H7 (cell line): Measurements from ENCODE around the gene USF2. TPM values are rescaled to one million over a fixed set of nuclear protein-coding genes. Genes with fewer than 3 reads are reported as not detected.

Source experiments
- DNase-seq: peaks from one replicate; pipeline ENCODE4 v3.0.0; 2012
- H3K27me3 ChIP-seq: 2 replicates; pipeline ENCODE4 v1.6.0; 2011; ENCODE audit warnings: mild to moderate bottlenecking, low read length; ENCODE audit not compliant: control insufficient read depth, insufficient read depth
- H3K36me3 ChIP-seq: replicated peaks from 2 replicates; pipeline ENCODE4 v1.5.1; 2011; ENCODE audit warnings: low read length; ENCODE audit not compliant: control insufficient read depth, insufficient read depth
- H3K4me3 ChIP-seq: 2 replicates; pipeline ENCODE4 v1.5.1; 2011; ENCODE audit warnings: low read depth, mild to moderate bottlenecking, control low read depth, low read length, moderate library complexity; ENCODE audit not compliant: insufficient read depth
- total RNA-seq: library from RNA; depleted of rRNA; stranded (reverse); fragments of >200 nt; shearing (Covaris generic); gene quantifications from 2 replicates; pipeline ENCODE4 v1.2.3, GENCODE V29; 2014

Gene USF2
- total RNA-seq, 1 experiment from 2014 or later = 79.3 TPM

DNA sequence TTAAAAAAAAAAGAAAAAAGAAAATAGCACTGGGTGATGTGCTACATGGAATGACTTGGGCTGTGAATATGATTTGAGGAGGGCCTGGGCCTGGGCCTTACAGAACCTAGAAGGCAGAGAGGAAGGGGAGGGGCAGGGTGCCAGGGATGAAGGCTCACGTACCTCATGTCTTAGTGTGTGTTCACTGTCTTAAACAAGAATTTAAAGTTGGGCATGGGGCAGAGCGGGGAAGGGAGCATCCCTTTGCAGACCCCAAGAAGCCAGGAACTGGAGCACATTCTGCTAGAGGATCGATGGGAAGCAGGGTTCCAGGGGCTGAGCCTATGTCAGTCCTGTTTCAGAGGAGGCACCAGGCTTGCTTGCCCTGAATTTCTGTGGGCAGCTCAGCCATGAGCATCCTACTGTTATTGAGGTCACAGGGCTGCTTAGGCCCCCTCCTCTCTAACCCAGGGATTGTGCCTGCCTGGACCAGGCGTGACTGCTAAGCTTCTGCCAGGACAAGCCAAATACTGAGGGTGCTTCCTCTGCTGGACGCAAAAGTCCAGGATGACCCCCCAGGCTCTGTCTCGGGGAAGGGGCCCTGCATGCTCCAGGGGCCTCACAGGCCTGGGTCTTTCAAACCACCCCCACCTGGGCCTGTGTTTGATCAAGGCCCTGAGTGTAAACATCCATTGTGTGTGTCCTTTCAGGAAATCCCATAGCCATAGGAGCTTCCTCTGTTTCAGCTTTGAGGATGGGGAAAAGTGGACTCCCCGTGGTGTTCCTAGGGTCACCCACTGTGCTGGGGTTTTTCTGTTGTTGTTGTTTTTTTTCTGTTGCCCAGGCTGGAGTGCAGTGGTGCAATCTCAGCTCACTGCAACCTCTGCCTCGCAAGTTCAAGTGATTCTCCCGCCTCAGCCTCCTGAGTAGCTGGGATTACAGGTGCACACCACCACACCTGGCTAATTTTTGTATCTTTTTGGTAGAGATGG is 15.2 kb upstream of the USF2 start:
- H3K4me3 ChIP-seq = no peak overlapping the region
- peak; percentile 76 for DNase-seq
- peaks cover 22% of the 10 kb centered on the region for H3K36me3 ChIP-seq
- H3K27me3 ChIP-seq = no peaks in the 10 kb centered on the region

DNA sequence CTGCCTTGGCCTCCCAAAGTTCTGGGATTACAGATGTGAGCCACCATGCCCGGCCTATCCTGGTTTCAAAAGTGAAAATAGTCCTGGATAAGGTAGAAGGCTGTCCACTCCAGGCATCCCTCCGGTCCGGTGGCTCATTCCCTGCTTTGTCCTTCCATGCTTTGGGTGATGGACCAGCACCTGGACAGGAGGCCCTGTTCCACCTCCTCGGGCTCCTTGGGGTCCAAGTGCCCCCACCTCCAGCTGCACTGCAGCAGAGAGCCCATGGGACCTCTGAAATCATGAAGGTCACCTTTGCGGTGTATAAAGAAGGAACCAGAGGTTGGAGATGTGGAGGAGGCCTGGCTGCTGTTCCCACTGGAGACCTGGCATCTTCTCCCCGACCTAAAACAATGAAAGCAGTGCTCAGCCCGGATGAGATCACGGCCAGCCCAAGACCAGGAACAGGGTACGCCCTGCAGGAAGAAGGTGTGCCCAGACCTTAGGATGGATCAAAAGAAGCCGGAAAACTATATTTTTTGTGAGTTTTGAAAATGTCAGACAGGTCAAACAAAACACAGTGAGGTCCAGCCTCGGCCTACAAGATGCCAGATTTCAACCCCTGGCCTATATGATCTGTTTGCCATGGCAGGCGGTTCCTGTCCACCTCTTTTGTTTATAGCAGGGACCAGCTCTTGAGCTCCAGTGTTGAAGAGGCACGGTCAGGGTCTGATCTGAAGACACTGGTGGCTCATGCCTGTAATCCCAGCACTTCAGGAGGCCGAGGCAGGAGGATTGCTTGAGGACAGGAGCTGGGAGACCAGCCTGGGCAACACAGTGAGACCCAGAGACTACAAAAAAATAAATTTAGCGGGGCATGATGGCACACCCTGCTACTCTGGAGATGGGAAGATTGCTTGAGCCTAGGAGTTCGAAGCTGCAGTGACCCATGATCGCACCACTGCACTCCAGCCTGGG is 14.1 kb upstream of the USF2 start:
- Histone ChIP-seq H3K4me3 (no peak overlapping the region), H3K36me3 (peaks cover 26% of the 10 kb centered on the region), H3K27me3 (no peaks in the 10 kb centered on the region)
- DNase-seq = no peak

DNA sequence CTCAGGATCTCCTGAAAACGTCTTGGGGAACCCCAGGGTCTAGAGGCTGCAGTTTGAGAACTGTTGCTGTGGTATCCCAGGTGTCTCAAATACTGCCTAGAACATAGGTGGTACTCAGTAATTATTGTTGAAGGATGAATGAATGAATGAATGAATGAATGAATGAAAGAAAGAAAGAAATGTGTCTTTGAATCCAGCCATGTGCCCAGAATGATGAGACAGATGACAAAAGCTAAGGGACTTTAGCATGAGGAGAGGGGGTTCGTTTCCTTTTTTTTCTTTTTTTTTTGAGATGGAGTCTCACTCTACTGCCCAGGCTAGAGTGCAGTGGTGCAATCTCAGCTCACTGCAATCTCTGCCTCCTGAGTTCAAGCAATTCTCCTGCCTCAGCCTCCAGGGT is 12.2 kb upstream of the USF2 start:
- DNase-seq = no peak
- Histone ChIP-seq H3K36me3 (peaks cover 24% of the 10 kb centered on the region), H3K27me3 (no peaks in the 10 kb centered on the region), H3K4me3 (no peak overlapping the region)

DNA sequence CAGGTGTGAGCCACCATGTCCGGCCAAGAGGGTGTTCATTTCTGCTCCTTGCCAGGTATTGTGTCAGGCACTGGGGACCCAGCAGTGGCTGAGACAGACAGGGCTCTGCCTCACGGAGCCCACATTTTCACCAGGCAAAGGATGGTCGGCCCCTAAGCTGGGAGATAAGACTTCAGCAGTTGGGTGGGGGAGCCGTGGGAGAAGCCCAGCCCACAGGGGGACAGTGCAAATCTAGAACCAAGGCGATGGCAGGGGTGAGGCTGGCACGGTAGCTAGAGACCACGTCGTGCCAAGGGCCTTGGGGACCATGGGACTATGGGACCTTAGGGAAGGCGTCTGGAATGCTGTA is 11.7 kb upstream of the USF2 start:
- H3K27me3 ChIP-seq = no peaks in the 10 kb centered on the region
- H3K36me3 ChIP-seq = peaks cover 24% of the 10 kb centered on the region
- DNase-seq = peak; percentile 24

DNA sequence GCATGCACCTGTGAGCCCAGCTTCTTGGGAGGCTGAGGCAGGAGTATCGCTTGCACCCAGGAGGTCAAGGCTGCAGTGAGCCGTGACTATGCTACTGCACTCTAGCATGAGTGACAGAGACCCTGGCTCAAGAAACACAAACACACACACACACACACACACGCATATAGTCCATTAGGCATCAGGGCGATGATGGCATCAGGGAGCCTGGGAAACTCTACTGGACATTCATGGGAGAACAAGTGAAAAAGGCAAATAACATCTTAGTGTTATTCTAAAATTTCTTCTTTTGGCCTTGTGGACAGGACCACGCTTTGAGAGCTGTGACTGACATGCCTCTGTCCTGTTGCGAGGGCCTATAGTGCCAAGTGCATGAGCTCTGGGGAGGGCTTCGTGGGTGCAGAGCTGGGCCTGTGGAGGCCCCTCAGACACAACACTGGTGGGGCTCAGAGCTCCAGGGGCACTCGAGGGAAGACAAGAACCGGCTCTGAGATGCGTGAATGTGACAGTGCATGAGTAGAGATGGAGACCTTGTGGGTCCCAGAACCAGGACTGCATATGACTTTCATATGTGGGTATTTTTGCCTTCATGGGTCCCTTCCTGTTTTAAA is 8.0 kb upstream of the USF2 start:
- peak; percentile 20 for DNase-seq
- H3K27me3 ChIP-seq = no peaks in the 10 kb centered on the region
- H3K4me3 ChIP-seq = no peak overlapping the region
- peaks cover 26% of the 10 kb centered on the region for H3K36me3 ChIP-seq

More for the DNA sequence above, 11.7 kb upstream of the USF2 start:
- no peak overlapping the region for H3K4me3 ChIP-seq

DNA sequence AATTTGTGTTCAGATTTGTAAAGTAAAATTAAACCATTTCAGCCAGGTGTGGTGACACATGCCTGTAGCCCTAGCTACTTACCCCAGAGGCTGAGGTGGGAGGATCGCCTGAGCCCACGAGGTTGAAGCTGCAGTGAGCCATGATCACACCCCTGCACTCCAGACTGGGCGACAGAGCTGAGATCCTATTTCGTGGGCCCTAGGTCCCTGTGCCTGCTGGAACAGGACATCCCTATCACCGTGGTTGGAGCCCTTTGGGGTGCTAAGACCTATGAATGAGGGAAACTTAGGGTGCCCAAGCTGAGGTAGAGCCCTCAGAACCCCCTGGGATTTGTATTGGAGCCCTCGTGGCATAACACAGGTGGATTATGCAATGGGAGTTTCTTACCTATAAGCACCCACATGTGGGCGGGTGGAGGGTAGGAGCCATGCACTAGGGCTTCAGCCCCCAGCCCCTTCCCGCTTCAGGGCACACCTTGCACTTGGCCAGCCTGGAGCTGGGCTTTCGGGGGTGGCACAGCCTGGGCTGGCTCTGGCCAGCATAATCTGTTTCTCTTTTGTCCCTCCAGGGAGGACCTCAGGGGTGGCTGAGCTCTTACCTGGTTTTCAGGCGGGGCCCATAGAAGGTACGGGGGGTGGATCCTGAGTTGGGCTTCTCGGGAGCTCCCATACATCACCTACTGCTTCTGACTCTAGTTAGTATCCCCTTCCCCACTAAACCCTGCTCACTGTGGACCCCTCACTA is 7.2 kb upstream of the USF2 start:
- Histone ChIP-seq H3K4me3 (no peak overlapping the region), H3K36me3 (peaks cover 27% of the 10 kb centered on the region), H3K27me3 (no peaks in the 10 kb centered on the region)
- DNase-seq = no peak

DNA sequence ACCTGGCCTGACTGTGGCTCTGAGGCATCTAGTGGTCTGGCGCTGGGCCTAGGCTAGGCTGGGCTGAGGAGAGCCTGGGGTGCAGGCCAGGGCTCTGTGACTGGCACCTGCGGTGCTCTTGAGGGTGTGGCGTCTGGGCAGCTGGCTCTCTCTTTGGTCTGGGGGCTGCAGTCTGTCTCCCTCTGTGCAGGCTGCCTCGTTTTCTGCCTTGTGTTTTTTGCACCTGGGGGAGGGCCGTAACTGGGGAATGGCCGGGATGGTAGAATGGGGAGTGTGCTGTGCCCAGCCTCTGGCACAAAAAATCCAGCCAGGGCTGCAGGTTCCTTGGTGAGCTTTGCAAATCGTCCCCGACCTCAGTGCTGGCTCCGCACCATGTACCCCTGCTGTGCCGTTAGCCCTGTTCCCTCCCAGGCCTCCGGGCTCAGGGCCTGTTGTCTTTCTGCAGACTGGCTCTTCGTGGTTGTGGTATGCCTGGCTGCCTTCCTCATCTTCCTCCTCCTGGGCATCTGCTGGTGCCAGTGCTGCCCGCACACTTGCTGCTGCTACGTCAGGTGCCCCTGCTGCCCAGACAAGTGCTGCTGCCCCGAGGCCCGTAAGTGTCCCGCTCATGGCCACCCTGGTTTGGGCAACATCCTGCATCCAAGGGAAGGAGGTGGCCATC is 6.5 kb upstream of the USF2 start:
- Histone ChIP-seq H3K36me3 (peaks cover 27% of the 10 kb centered on the region), H3K4me3 (no peak overlapping the region), H3K27me3 (no peaks in the 10 kb centered on the region)
- DNase-seq = peak; percentile 65

DNA sequence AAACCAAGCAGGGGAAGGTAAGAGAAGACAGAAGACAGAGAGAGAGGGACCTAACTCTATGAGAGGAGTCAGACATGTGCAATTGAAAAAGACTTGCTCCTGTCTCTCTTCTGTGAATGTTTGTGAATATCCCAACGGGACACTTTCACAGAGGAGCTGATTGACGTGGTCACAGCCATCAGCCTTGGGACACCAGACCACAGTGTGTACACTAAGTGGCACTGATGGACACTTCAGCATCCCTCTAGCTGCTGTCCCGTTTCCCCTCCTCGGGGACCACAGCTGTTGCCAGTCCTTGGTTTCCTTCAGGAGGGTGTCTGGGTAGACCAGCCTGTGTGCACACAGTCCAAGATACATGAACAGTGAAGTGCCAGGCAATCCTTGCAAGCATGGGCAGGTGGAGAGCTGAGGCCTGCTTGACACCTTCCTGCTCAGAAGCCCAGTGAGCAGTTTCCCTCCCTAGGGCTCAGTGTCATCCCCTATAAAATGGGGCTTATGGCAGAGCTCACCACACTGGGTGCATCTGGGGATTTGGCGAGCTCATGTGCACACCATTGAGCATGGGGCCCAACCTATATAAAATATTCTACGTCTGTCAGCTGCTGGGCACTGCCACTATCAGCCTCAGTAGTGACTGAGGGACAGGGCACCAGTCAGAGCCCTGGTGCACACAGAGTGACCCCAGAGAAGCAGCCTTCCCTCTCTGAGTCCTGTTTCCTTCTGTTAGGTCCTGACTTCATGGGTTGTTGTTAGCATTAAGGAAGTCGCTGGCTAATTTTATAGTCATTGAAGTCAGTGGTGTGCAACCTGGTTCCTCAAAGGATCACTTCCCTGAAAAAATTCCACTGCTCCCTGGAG is 4.3 kb upstream of the USF2 start:
- Histone ChIP-seq H3K27me3 (no peaks in the 10 kb centered on the region), H3K36me3 (peaks cover 21% of the 10 kb centered on the region), H3K4me3 (no peak overlapping the region)
- DNase-seq = peak; percentile 10

DNA sequence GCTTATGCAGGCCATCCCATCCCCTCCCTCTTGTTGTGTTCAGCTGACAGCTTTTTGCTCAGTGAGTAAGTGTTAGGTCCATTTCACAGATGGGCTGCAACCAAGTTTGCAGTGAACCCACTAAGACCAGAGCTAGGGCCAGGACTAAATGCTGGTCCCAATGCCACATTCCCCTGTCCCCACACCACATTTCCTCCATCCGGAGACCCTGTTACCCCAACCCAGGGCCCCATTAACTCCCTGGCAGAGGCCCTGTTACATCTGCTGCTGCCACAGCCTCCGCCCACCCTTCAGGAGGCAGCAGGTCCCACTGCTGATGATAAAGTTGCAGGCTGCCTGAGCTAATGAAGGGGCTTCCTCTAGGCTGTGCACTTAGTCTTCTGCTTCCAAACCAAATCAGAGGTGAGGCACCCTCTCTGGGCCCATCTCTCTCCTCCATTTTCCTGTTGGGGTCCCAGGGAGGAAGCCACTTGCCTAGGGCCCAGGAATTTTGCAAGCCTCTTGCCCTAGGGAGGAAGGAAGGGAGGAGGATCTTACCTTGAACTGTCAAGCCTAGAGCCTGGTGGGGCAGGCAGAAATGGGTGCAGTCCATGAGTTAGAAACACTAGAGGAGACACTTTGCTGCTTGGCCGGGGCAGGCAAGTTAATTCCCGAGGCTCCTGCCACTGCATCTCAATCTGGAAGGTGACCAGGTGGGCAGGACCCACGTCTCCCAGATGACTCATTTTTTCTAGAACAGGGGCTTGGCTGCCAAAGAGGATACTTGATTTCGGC is 3.4 kb upstream of the USF2 start:
- DNase-seq = peak; percentile 26
- no peak overlapping the region for H3K4me3 ChIP-seq
- peaks cover 17% of the 10 kb centered on the region for H3K36me3 ChIP-seq

DNA sequence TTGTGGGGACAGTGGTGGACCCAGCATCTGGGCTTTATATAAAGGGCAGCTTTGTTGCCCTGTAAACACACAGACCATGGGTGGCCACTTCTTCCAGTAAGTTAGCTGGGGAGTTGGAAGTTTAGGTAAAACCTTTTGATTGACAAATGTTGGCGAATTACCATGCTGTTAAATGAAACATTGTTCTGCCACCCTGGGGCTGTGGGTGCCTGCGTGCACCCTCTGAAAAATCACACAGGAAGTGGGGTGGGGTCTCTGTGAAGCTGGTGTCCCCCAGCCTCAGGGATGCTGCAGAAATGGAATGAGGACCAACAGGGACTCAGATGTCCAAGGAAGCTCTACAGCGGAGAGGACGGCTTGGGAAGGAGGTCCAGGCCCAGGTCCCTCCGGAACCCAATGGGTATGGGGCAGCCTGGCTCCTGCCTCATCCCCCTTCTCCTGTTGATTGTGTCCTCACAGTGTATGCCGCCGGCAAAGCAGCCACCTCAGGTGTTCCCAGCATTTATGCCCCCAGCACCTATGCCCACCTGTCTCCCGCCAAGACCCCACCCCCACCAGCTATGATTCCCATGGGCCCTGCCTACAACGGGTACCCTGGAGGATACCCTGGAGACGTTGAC is 2.8 kb upstream of the USF2 start:
- no peak for DNase-seq
- Histone ChIP-seq H3K36me3 (peaks cover 19% of the 10 kb centered on the region), H3K4me3 (no peak overlapping the region), H3K27me3 (no peaks in the 10 kb centered on the region)

More for the DNA sequence above, 3.4 kb upstream of the USF2 start:
- no peaks in the 10 kb centered on the region for H3K27me3 ChIP-seq

DNA sequence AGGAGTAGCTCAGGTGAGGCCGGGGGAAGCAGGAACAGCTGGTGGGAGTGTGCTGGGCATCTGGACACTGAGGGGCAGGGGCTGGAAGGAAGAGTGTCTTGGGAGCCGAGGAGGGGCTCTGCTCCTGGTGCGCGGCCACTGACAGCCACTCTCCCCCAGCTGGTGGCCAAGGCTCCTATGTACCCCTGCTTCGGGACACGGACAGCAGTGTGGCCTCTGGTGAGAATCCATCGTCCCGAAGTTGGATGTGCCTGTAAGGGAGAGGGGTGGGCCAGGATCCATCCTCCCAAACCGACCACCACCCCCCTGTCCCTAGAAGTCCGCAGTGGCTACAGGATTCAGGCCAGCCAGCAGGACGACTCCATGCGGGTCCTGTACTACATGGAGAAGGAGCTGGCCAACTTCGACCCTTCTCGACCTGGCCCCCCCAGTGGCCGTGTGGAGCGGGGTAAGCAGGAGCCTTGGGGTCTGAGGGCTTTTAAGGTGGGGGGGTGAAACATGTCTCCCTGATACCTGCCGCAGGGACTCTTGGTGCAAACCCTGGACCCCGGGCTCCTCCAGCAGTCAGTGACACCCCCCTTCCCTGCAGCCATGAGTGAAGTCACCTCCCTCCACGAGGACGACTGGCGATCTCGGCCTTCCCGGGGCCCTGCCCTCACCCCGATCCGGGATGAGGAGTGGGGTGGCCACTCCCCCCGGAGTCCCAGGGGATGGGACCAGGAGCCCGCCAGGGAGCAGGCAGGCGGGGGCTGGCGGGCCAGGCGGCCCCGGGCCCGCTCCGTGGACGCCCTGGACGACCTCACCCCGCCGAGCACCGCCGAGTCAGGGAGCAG is 2.0 kb upstream of the USF2 start:
- peak; percentile 81 for DNase-seq
- Histone ChIP-seq H3K27me3 (no peaks in the 10 kb centered on the region), H3K4me3 (peak overlapping the region; percentile 59), H3K36me3 (peaks cover 26% of the 10 kb centered on the region)
